Muscle of arm (tissue), 12 donors: ENCODE data around the gene SMIM10L2A. TPM values are rescaled to one million over a fixed set of nuclear protein-coding genes. Genes with fewer than 3 reads are reported as not detected.
"Not testable (repeated sequence)": the region's sequence is repeated elsewhere in the genome, so short reads cannot be mapped to it uniquely, and the experiment has no call there.

Source experiments
- DNase-seq: peaks from one replicate; pipeline ENCODE4 v3.0.0-alpha.2; 2013
- polyA plus RNA-seq, 12 donors: library from polyadenylated mRNA; unstranded; fragments of 120-200 nt; gene quantifications; one replicate each; pipeline ENCODE4 v1.2.1, GENCODE V29; 2013; ENCODE audit not compliant: insufficient read length in 12 of 12

The SMIM10L2A gene
- polyA plus RNA-seq, 12 donors = 1.9 to 4.5 (median 2.4) TPM; not detected in 1

GRCh38 chrX:135449637-135450550, 28.1 kb downstream of the SMIM10L2A start:
- DNase-seq = no peak

GRCh38 chrX:135453381-135453780, 31.6 kb downstream of the SMIM10L2A start:
- DNase-seq = no peak

GRCh38 chrX:135454816-135455215, 33.1 kb downstream of the SMIM10L2A start:
- DNase-seq = no peak

- not testable (repeated sequence) for DNase-seq
These were observed 40.0 kb downstream of the SMIM10L2A start for GRCh38 chrX:135461756-135462155.

- no peak for DNase-seq
These were observed 42.2 kb downstream of the SMIM10L2A start for GRCh38 chrX:135463937-135464336.

- no peak for DNase-seq
These were observed 54.6 kb downstream of the SMIM10L2A start for GRCh38 chrX:135476378-135476777.

- DNase-seq = peak; percentile 24
These were observed 55.8 kb downstream of the SMIM10L2A start for GRCh38 chrX:135477576-135477975.

Other genes starting within 250 kb of the SMIM10L2A start
- under 1 TPM in 3 of 12 donors, not detected in 9; 0.20 to 0.41 (median 0.32) TPM for gene ETDA, start 169.9 kb upstream of the SMIM10L2A start, polyA plus RNA-seq
- not detected for gene ETDC, start 112.5 kb upstream of the SMIM10L2A start, polyA plus RNA-seq
- gene ZNF75D, start 77.8 kb upstream of the SMIM10L2A start, polyA plus RNA-seq = 10 to 100 TPM in 7 of 12 donors, 1 to 10 TPM in 4, not detected in 1; 9.3 to 16.8 (median 12.7) TPM
- gene ZNF449, start 77.1 kb upstream of the SMIM10L2A start, polyA plus RNA-seq = 10 to 100 TPM in 10 of 12 donors, 1 to 10 TPM in 1, not detected in 1; 9.2 to 19.2 (median 14.1) TPM
- gene INTS6L, start 98.7 kb downstream of the SMIM10L2A start, polyA plus RNA-seq = 10 to 100 TPM in 9 of 12 donors, 1 to 10 TPM in 2, not detected in 1; 7.6 to 29.3 (median 12.5) TPM